Keratinocyte (primary cell): Measurements from ENCODE around the gene SLC34A3. TPM values are rescaled to one million over a fixed set of nuclear protein-coding genes. Genes with fewer than 3 reads are reported as not detected.

ENCODE experiments used
- DNase-seq: peaks from one replicate; pipeline ENCODE4 v3.0.0-alpha.2; 2011; ENCODE audit warnings: low read depth, missing footprints, low spot score
- FAIRE-seq: peaks from 2 replicates; lab custom pipeline; 2011; peaks lifted over from hg19 to GRCh38; lab: Jason Lieb, UNC
- H2AFZ ChIP-seq: 2 replicates; pipeline ENCODE4 v1.6.0; 2012; ENCODE audit warnings: low read length, control low read depth, inconsistent platforms; ENCODE audit not compliant: control insufficient read depth
- H3K27ac ChIP-seq: 2 replicates; pipeline ENCODE4 v1.5.1; 2011; ENCODE audit warnings: low read length; ENCODE audit not compliant: control insufficient read depth, insufficient read depth
- H3K27me3 ChIP-seq: 3 replicates; pipeline ENCODE4 v1.6.0; 2011; ENCODE audit warnings: low read length; ENCODE audit not compliant: control insufficient read depth, insufficient read depth; ENCODE audit errors: extremely low read depth
- H3K36me3 ChIP-seq, 2 experiments: 2 replicates in 1 of 2; 3 replicates in 1 of 2; pipeline ENCODE4 v1.5.1; 2011; ENCODE audit warnings: low read length in 2 of 2, mild to moderate bottlenecking in 1 of 2; ENCODE audit not compliant: control insufficient read depth in 2 of 2, insufficient read depth in 2 of 2; ENCODE audit errors: extremely low read depth in 1 of 2
- H3K4me1 ChIP-seq: 3 replicates; pipeline ENCODE4 v1.5.1; 2011; ENCODE audit warnings: low read length; ENCODE audit not compliant: control insufficient read depth, insufficient read depth; ENCODE audit errors: extremely low read depth
- H3K4me2 ChIP-seq: 3 replicates; pipeline ENCODE4 v1.6.0; 2011; ENCODE audit warnings: low read depth, low read length; ENCODE audit not compliant: control insufficient read depth, insufficient read depth; ENCODE audit errors: extremely low read depth
- H3K4me3 ChIP-seq, 3 experiments: fragments of 200-600 bp in 1 of 3; sonication (generic) in 1 of 3; 2 replicates in 2 of 3; 3 replicates in 1 of 3; pipeline ENCODE4 v1.5.1; 2011 to 2016; ENCODE audit warnings: low read length in 3 of 3, mild to moderate bottlenecking in 3 of 3, control low read depth in 2 of 3, inconsistent platforms in 1 of 3, low read depth in 1 of 3, mixed read lengths in 1 of 3, mixed run types in 1 of 3, moderate library complexity in 1 of 3; ENCODE audit not compliant: control insufficient read depth in 2 of 3, insufficient read depth in 2 of 3; ENCODE audit errors: extremely low read depth in 1 of 3
- H3K79me2 ChIP-seq: 2 replicates; pipeline ENCODE4 v1.6.0; 2012; ENCODE audit warnings: low read length; ENCODE audit not compliant: control insufficient read depth, insufficient read depth
- H3K9ac ChIP-seq: 3 replicates; pipeline ENCODE4 v1.6.0; 2011; ENCODE audit warnings: low read length; ENCODE audit not compliant: control insufficient read depth, insufficient read depth; ENCODE audit errors: extremely low read depth
- H3K9me1 ChIP-seq: 3 replicates; pipeline ENCODE4 v1.6.0; 2011; ENCODE audit warnings: low read length; ENCODE audit not compliant: control insufficient read depth, insufficient read depth; ENCODE audit errors: extremely low read depth
- H3K9me3 ChIP-seq: 2 replicates; pipeline ENCODE4 v1.5.1; 2012; ENCODE audit warnings: low read depth, low read length; ENCODE audit not compliant: control insufficient read depth
- H4K20me1 ChIP-seq: 3 replicates; pipeline ENCODE4 v1.6.0; 2011; ENCODE audit warnings: low read length; ENCODE audit not compliant: control insufficient read depth, insufficient read depth; ENCODE audit errors: extremely low read depth
- CTCF ChIP-seq, 3 experiments: IDR thresholded peaks in 1 of 3; conservative IDR thresholded peaks in 1 of 3; optimal IDR thresholded peaks in 1 of 3; 2 replicates in 2 of 3; 3 replicates in 1 of 3; pipeline versions ENCODE3 to v1.5.1; 2011; ENCODE audit warnings: low read length in 3 of 3, mild to moderate bottlenecking in 3 of 3, moderate library complexity in 2 of 3, control low read depth in 1 of 3, inconsistent platforms in 1 of 3; ENCODE audit not compliant: insufficient read depth in 2 of 3; ENCODE audit errors: extremely low read depth in 1 of 3
- EZH2 ChIP-seq: IDR thresholded peaks from one replicate; pipeline ENCODE4 v1.6.1; 2012; ENCODE audit warnings: inconsistent platforms, mild to moderate bottlenecking, low read length, moderate library complexity
- dilution Hi-C: fragments of 300-500 bp; cut with MboI; formaldehyde crosslinking; loops from one replicate; pipeline ENCODE4 v1.7.0; 2020; ENCODE audit warnings: low sequenced_read_pairs; ENCODE audit not compliant: extremely low pct_ligation_motif_present
- polyA plus RNA-seq, 5 experiments: library from polyadenylated mRNA; depleted of rRNA in 3 of 5; stranded (reverse) in 3 of 5; stranded (forward) in 1 of 5; unstranded in 1 of 5; fragments of >200 nt; gene quantifications; 1 replicate in 1 of 5; 2 replicates in 3 of 5; 3 replicates in 1 of 5; pipeline versions ENCODE4 v1.2.1 to v1.2.3, GENCODE V29; 2011 to 2012; ENCODE audit warnings: missing spikeins in 2 of 5, low read depth in 1 of 5, low replicate concordance in 1 of 5

The SLC34A3 gene
- polyA plus RNA-seq, 1 donor (not counting 4 experiments of a cell fraction or from before 2014, with no cell fraction given): not detected

GRCh38 chr9:137227853-137228505, 2.7 kb upstream of the SLC34A3 start:
- TF ChIP-seq EZH2 (no peak), CTCF (optimal IDR thresholded peaks at IDR 0.05 in 1 of 3, IDR thresholded peaks at IDR 0.05 in 1 of 3, conservative IDR thresholded peaks at IDR 0.05 in 1 of 3; ENCODE audit: extremely low read depth in 1 of 3, insufficient read depth in 2 of 3, low read length in 3 of 3) (no peak)
- dilution Hi-C loops: no loop called here
- no peak overlapping the region for H2AFZ ChIP-seq

GRCh38 chr9:137228506-137228967, 2.2 kb upstream of the SLC34A3 start:
- H3K36me3 ChIP-seq: no peaks in the 10 kb centered on the region
- TF ChIP-seq EZH2: no peak
- no peak for TF ChIP-seq CTCF (optimal IDR thresholded peaks at IDR 0.05 in 1 of 3, IDR thresholded peaks at IDR 0.05 in 1 of 3, conservative IDR thresholded peaks at IDR 0.05 in 1 of 3; ENCODE audit: extremely low read depth in 1 of 3, insufficient read depth in 2 of 3, low read length in 3 of 3)
- H4K20me1 ChIP-seq: no peaks in the 10 kb centered on the region
- no peak overlapping the region for H2AFZ ChIP-seq
- H3K9me3 ChIP-seq: no peaks in the 10 kb centered on the region
- H3K9me1 ChIP-seq: no peaks in the 10 kb centered on the region
- no peak for FAIRE-seq
- H3K4me2 ChIP-seq: no peak overlapping the region
- no peaks in the 10 kb centered on the region for H3K79me2 ChIP-seq
- dilution Hi-C loops: no loop called here
- no peak for DNase-seq
- peaks cover 33% of the 10 kb centered on the region for H3K4me1 ChIP-seq
- no peak overlapping the region for H3K4me3 ChIP-seq
- peaks cover 6% of the 10 kb centered on the region for H3K27me3 ChIP-seq
- H3K27ac ChIP-seq: no peak overlapping the region
- no peak overlapping the region for H3K9ac ChIP-seq

More at GRCh38 chr9:137227853-137228505, 2.7 kb upstream of the SLC34A3 start:
- H3K27ac ChIP-seq: no peak overlapping the region
- no peak overlapping the region for H3K9ac ChIP-seq
- H3K36me3 ChIP-seq: no peaks in the 10 kb centered on the region
- H3K9me1 ChIP-seq: no peaks in the 10 kb centered on the region
- H3K27me3 ChIP-seq: peaks cover 6% of the 10 kb centered on the region
- no peak for DNase-seq
- no peak for FAIRE-seq
- no peaks in the 10 kb centered on the region for H3K79me2 ChIP-seq
- peaks cover 35% of the 10 kb centered on the region for H3K4me1 ChIP-seq
- H3K4me2 ChIP-seq: peak overlapping the region; percentile 69
- H3K9me3 ChIP-seq: no peaks in the 10 kb centered on the region
- H3K4me3 ChIP-seq: no peak overlapping the region
- H4K20me1 ChIP-seq: no peaks in the 10 kb centered on the region
